CD14-positive monocyte (primary cell): Measurements from ENCODE around the gene ACBD6. TPM values are rescaled to one million over a fixed set of nuclear protein-coding genes. Genes with fewer than 3 reads are reported as not detected.

Source experiments
- DNase-seq, 3 donors: peaks; one replicate each; pipeline ENCODE4 v3.0.0-alpha.2; 2011 to 2022
- H2AFZ ChIP-seq: 2 replicates; pipeline ENCODE4 v1.6.0; 2012; ENCODE audit warnings: mild to moderate bottlenecking, low read depth, low read length, inconsistent platforms; ENCODE audit not compliant: insufficient read depth, poor library complexity, severe bottlenecking
- H3K27ac ChIP-seq, 2 donors: 1 replicate in 1 of 2; 2 replicates in 1 of 2; pipeline ENCODE4 v1.5.1; 2012 to 2013; ENCODE audit warnings: low read length in 2 of 2, control low read depth in 1 of 2, inconsistent platforms in 1 of 2, low read depth in 1 of 2, mild to moderate bottlenecking in 1 of 2
- H3K27me3 ChIP-seq, 2 donors: one replicate each; pipeline versions ENCODE4 v1.6.0 to v1.6.1; 2011 to 2013; ENCODE audit warnings: low read length in 2 of 2; ENCODE audit not compliant: control insufficient read depth in 2 of 2, insufficient read depth in 2 of 2
- H3K36me3 ChIP-seq, 2 donors: replicated peaks in 1 of 2; 1 replicate in 1 of 2; 2 replicates in 1 of 2; pipeline versions ENCODE4 v1.5.1 to v1.6.1; 2012 to 2013; ENCODE audit warnings: low read length in 2 of 2, control low read depth in 1 of 2, inconsistent platforms in 1 of 2, mild to moderate bottlenecking in 1 of 2; ENCODE audit not compliant: insufficient read depth in 2 of 2, control insufficient read depth in 1 of 2
- H3K4me1 ChIP-seq, 2 donors: 1 replicate in 1 of 2; 2 replicates in 1 of 2; pipeline versions ENCODE4 v1.5.1 to v1.6.1; 2012 to 2013; ENCODE audit warnings: low read length in 2 of 2, control low read depth in 1 of 2, inconsistent platforms in 1 of 2, mild to moderate bottlenecking in 1 of 2, moderate library complexity in 1 of 2; ENCODE audit not compliant: insufficient read depth in 2 of 2, control insufficient read depth in 1 of 2
- H3K4me2 ChIP-seq: replicated peaks from 2 replicates; pipeline ENCODE3; 2012; ENCODE audit warnings: low read length, moderate library complexity, mild to moderate bottlenecking; ENCODE audit not compliant: poor library complexity, severe bottlenecking; ENCODE audit errors: extremely low read depth
- H3K4me3 ChIP-seq, 3 experiments: fragments of 200-600 bp in 1 of 3; sonication (generic) in 1 of 3; replicated peaks in 1 of 3; 1 replicate in 2 of 3; 2 replicates in 1 of 3; pipeline ENCODE4 v1.5.1; 2011 to 2013; ENCODE audit warnings: low read length in 3 of 3, mild to moderate bottlenecking in 3 of 3, control low read depth in 2 of 3, low read depth in 2 of 3, inconsistent platforms in 1 of 3, moderate library complexity in 1 of 3
- H3K79me2 ChIP-seq: 2 replicates; pipeline ENCODE4 v1.6.0; 2012; ENCODE audit warnings: mild to moderate bottlenecking, control low read depth, inconsistent platforms, low read length, moderate library complexity; ENCODE audit not compliant: insufficient read depth
- H3K9ac ChIP-seq: 2 replicates; pipeline ENCODE4 v1.6.0; 2017; ENCODE audit warnings: low read length, mild to moderate bottlenecking; ENCODE audit not compliant: insufficient read depth, poor library complexity, severe bottlenecking
- H3K9me3 ChIP-seq, 2 donors: replicated peaks in 1 of 2; 1 replicate in 1 of 2; 2 replicates in 1 of 2; pipeline versions ENCODE4 v1.5.1 to v1.6.1; 2012 to 2013; ENCODE audit warnings: low read length in 2 of 2, control low read depth in 1 of 2; ENCODE audit not compliant: control insufficient read depth in 1 of 2, insufficient read depth in 1 of 2
- H4K20me1 ChIP-seq: 2 replicates; pipeline ENCODE4 v1.6.0; 2012; ENCODE audit warnings: mild to moderate bottlenecking, low read length, control low read depth, moderate library complexity; ENCODE audit not compliant: insufficient read depth
- H3K27ac Mint-ChIP-seq, 7 donors: one replicate each; pipeline ENCODE4 v1.8.0; 2020; ENCODE audit warnings: mild to moderate bottlenecking in 7 of 7, mixed read lengths in 7 of 7, moderate library complexity in 6 of 7, inconsistent platforms in 2 of 7
- H3K27me3 Mint-ChIP-seq, 3 donors: one replicate each; pipeline ENCODE4 v1.8.0; 2021 to 2022; ENCODE audit warnings: low read depth in 3 of 3, mild to moderate bottlenecking in 3 of 3, mixed read lengths in 3 of 3, moderate library complexity in 3 of 3, inconsistent platforms in 1 of 3
- H3K36me3 Mint-ChIP-seq, 2 donors: one replicate each; pipeline ENCODE4 v1.8.0; 2020; ENCODE audit warnings: mixed read lengths in 2 of 2, inconsistent platforms in 1 of 2, mild to moderate bottlenecking in 1 of 2
- H3K4me1 Mint-ChIP-seq: one replicate; pipeline ENCODE4 v1.8.0; 2020; ENCODE audit warnings: mild to moderate bottlenecking, mixed read lengths
- H3K4me3 Mint-ChIP-seq, 2 donors: one replicate each; pipeline ENCODE4 v1.8.0; 2020; ENCODE audit warnings: mild to moderate bottlenecking in 2 of 2, mixed read lengths in 2 of 2, moderate library complexity in 1 of 2
- H3K9me3 Mint-ChIP-seq, 7 donors: one replicate each; pipeline ENCODE4 v1.8.0; 2020 to 2022; ENCODE audit warnings: mixed read lengths in 7 of 7, mild to moderate bottlenecking in 6 of 7, moderate library complexity in 6 of 7, inconsistent platforms in 2 of 7
- CTCF ChIP-seq: fragments of 200-600 bp; IDR thresholded peaks from one replicate; pipeline ENCODE4 v1.8.0; 2022; ENCODE audit warnings: antibody characterized with exemption, mild to moderate bottlenecking
- WGBS: methylation state at CpG from one replicate; pipeline ENCODE4 v1.1.5; 2013; ENCODE audit warnings: missing lambda C conversion rate; ENCODE audit not compliant: insufficient coverage; 5-methylcytosine and 5-hydroxymethylcytosine counted together
- intact Hi-C, 2 donors: fragments of 100-400 bp; cut with micrococcal nuclease; formaldehyde crosslinking; loops; one replicate each; pipeline versions ENCODE4 v1.15.0 to v1.15.1; 2023
- polyA plus RNA-seq, 3 donors: library from polyadenylated mRNA; depleted of rRNA in 1 of 3; unstranded in 2 of 3; stranded (reverse) in 1 of 3; fragments of 300-500 nt in 2 of 3; fragments of >200 nt in 1 of 3; fragmentation: Illumina TruSeq in 2 of 3; gene quantifications; 1 replicate in 2 of 3; 2 replicates in 1 of 3; pipeline ENCODE4 v1.2.3, GENCODE V29; 2012 to 2021

ACBD6 gene
- polyA plus RNA-seq, 3 donors, result 19.3 to 35.3 (median 19.7) TPM

- H3K27me3 Mint-ChIP-seq, result peaks cover 0 to 2% (median 0%) of the 10 kb centered on the region in 3 donors
- H3K4me1 ChIP-seq, result no peaks in the 10 kb centered on the region
- no peaks in the 10 kb centered on the region for H3K79me2 ChIP-seq
- intact Hi-C loops, result no loop called here
- no peak overlapping the region for H3K4me3 Mint-ChIP-seq
- H3K9ac ChIP-seq, result no peak overlapping the region
- no peaks in the 10 kb centered on the region for H3K27me3 ChIP-seq
- H3K36me3 ChIP-seq, result no peaks in the 10 kb centered on the region
- DNase-seq, result no peak
- no peaks in the 10 kb centered on the region for H3K9me3 ChIP-seq
- H3K4me2 ChIP-seq, result no peak overlapping the region
- 100% methylated on average over 1 of the region's 1 CpG for WGBS
- TF ChIP-seq CTCF, result no peak
- H3K36me3 Mint-ChIP-seq, result peaks cover 16 to 18% of the 10 kb centered on the region in 2 donors
- no peak overlapping the region for H3K4me3 ChIP-seq
- H2AFZ ChIP-seq, result no peak overlapping the region
- H3K9me3 Mint-ChIP-seq, result peaks cover 4 to 15% (median 9%) of the 10 kb centered on the region in 7 donors
- H4K20me1 ChIP-seq, result no peaks in the 10 kb centered on the region
- H3K27ac ChIP-seq, result no peak overlapping the region
- H3K27ac Mint-ChIP-seq, result peak overlapping the region in 1 of 7 donors; percentile 11
- H3K4me1 Mint-ChIP-seq, result no peaks in the 10 kb centered on the region
These were observed 62.0 kb downstream of the ACBD6 start for GRCh38 chr1:180440335-180440734.

GRCh38 chr1:180435566-180435965, 66.8 kb downstream of the ACBD6 start:
- no peaks in the 10 kb centered on the region for H3K9me3 ChIP-seq
- no peak for TF ChIP-seq CTCF
- peaks cover 5% of the 10 kb centered on the region for H3K79me2 ChIP-seq
- Mint-ChIP-seq H3K4me3 (no peak overlapping the region), H3K36me3 (peaks cover 23 to 26% of the 10 kb centered on the region in 2 donors), H3K4me1 (no peaks in the 10 kb centered on the region), H3K27ac (no peak overlapping the region), H3K27me3 (peaks cover 0 to 3% (median 0%) of the 10 kb centered on the region in 3 donors), H3K9me3 (peaks cover 0 to 14% (median 5%) of the 10 kb centered on the region in 7 donors)
- no peaks in the 10 kb centered on the region for H4K20me1 ChIP-seq
- H3K36me3 ChIP-seq, result no peaks in the 10 kb centered on the region
- no peak overlapping the region for H3K4me3 ChIP-seq
- 98% methylated on average over 6 of the region's 7 CpGs for WGBS
- intact Hi-C loops, result no loop called here
- no peaks in the 10 kb centered on the region for H3K27me3 ChIP-seq
- no peak for DNase-seq
- H3K9ac ChIP-seq, result no peak overlapping the region
- no peak overlapping the region for H3K27ac ChIP-seq
- H2AFZ ChIP-seq, result no peak overlapping the region
- no peaks in the 10 kb centered on the region for H3K4me1 ChIP-seq
- no peak overlapping the region for H3K4me2 ChIP-seq
